Measurements from ENCODE around the gene GPBP1. TPM values are rescaled to one million over a fixed set of nuclear protein-coding genes. Genes with fewer than 3 reads are reported as not detected.

GPBP1 gene
- total and polyA plus RNA-seq, 2 experiments from 2014 or later, result 105 to 109 TPM

GRCh38 chr5:57133574-57133973, 40.3 kb upstream of the GPBP1 start:
- no peak overlapping the region for H3K4me3 Mint-ChIP-seq
- peaks cover 2% of the 10 kb centered on the region for H3K27me3 Mint-ChIP-seq (ENCODE audit: insufficient read depth, low read depth, poor library complexity)
- H3K4me1 Mint-ChIP-seq, result no peaks in the 10 kb centered on the region; the same call in 2 of the 3 replicates
- DNase-seq (ENCODE audit: low spot score), result no peak
- no peak overlapping the region for H3K27ac ChIP-seq (ENCODE audit: low read depth)
- no peaks in the 10 kb centered on the region for H4K20me1 ChIP-seq (replicated peaks; ENCODE audit: insufficient read depth)
- no peaks in the 10 kb centered on the region for H3K9me2 ChIP-seq (ENCODE audit: insufficient read depth)
- no peak overlapping the region for H3K4me2 ChIP-seq
- ATAC-seq, result no peak
- H3K79me2 ChIP-seq (replicated peaks; ENCODE audit: insufficient read depth), result no peaks in the 10 kb centered on the region
- H3K9me3 Mint-ChIP-seq, result no peaks in the 10 kb centered on the region
- H3K36me3 Mint-ChIP-seq (ENCODE audit: low read depth), result no peaks in the 10 kb centered on the region
- H3K36me3 ChIP-seq (ENCODE audit: insufficient read depth), result no peaks in the 10 kb centered on the region
- TF ChIP-seq, protein P1, sequence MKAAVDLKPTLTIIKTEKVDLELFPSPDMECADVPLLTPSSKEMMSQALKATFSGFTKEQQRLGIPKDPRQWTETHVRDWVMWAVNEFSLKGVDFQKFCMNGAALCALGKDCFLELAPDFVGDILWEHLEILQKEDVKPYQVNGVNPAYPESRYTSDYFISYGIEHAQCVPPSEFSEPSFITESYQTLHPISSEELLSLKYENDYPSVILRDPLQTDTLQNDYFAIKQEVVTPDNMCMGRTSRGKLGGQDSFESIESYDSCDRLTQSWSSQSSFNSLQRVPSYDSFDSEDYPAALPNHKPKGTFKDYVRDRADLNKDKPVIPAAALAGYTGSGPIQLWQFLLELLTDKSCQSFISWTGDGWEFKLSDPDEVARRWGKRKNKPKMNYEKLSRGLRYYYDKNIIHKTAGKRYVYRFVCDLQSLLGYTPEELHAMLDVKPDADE (IDR thresholded peaks at IDR 0.05), result no peak
- no peak for TF ChIP-seq NANOG (IDR thresholded peaks at IDR 0.05; ENCODE audit: borderline replicate concordance)
- TF ChIP-seq REST (IDR thresholded peaks at IDR 0.05; ENCODE audit: unreplicated experiment), result no peak
- TF ChIP-seq, protein P2, sequence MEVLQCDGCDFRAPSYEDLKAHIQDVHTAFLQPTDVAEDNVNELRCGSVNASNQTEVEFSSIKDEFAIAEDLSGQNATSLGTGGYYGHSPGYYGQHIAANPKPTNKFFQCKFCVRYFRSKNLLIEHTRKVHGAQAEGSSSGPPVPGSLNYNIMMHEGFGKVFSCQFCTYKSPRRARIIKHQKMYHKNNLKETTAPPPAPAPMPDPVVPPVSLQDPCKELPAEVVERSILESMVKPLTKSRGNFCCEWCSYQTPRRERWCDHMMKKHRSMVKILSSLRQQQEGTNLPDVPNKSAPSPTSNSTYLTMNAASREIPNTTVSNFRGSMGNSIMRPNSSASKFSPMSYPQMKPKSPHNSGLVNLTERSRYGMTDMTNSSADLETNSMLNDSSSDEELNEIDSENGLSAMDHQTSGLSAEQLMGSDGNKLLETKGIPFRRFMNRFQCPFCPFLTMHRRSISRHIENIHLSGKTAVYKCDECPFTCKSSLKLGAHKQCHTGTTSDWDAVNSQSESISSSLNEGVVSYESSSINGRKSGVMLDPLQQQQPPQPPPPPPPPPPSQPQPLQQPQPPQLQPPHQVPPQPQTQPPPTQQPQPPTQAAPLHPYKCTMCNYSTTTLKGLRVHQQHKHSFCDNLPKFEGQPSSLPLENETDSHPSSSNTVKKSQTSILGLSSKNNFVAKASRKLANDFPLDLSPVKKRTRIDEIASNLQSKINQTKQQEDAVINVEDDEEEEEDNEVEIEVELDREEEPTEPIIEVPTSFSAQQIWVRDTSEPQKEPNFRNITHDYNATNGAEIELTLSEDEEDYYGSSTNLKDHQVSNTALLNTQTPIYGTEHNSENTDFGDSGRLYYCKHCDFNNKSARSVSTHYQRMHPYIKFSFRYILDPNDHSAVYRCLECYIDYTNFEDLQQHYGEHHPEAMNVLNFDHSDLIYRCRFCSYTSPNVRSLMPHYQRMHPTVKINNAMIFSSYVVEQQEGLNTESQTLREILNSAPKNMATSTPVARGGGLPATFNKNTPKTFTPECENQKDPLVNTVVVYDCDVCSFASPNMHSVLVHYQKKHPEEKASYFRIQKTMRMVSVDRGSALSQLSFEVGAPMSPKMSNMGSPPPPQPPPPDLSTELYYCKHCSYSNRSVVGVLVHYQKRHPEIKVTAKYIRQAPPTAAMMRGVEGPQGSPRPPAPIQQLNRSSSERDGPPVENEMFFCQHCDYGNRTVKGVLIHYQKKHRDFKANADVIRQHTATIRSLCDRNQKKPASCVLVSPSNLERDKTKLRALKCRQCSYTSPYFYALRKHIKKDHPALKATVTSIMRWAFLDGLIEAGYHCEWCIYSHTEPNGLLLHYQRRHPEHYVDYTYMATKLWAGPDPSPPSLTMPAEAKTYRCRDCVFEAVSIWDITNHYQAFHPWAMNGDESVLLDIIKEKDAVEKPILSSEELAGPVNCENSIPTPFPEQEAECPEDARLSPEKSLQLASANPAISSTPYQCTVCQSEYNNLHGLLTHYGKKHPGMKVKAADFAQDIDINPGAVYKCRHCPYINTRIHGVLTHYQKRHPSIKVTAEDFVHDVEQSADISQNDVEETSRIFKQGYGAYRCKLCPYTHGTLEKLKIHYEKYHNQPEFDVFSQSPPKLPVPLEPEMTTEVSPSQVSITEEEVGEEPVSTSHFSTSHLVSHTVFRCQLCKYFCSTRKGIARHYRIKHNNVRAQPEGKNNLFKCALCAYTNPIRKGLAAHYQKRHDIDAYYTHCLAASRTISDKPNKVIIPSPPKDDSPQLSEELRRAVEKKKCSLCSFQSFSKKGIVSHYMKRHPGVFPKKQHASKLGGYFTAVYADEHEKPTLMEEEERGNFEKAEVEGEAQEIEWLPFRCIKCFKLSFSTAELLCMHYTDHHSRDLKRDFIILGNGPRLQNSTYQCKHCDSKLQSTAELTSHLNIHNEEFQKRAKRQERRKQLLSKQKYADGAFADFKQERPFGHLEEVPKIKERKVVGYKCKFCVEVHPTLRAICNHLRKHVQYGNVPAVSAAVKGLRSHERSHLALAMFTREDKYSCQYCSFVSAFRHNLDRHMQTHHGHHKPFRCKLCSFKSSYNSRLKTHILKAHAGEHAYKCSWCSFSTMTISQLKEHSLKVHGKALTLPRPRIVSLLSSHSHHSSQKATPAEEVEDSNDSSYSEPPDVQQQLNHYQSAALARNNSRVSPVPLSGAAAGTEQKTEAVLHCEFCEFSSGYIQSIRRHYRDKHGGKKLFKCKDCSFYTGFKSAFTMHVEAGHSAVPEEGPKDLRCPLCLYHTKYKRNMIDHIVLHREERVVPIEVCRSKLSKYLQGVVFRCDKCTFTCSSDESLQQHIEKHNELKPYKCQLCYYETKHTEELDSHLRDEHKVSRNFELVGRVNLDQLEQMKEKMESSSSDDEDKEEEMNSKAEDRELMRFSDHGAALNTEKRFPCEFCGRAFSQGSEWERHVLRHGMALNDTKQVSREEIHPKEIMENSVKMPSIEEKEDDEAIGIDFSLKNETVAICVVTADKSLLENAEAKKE (CRISPR knock-in tag; IDR thresholded peaks at IDR 0.05), result no peak
- TF ChIP-seq JUNB (IDR thresholded peaks at IDR 0.05; ENCODE audit: unreplicated experiment), result no peak
- TF ChIP-seq, protein P3, sequence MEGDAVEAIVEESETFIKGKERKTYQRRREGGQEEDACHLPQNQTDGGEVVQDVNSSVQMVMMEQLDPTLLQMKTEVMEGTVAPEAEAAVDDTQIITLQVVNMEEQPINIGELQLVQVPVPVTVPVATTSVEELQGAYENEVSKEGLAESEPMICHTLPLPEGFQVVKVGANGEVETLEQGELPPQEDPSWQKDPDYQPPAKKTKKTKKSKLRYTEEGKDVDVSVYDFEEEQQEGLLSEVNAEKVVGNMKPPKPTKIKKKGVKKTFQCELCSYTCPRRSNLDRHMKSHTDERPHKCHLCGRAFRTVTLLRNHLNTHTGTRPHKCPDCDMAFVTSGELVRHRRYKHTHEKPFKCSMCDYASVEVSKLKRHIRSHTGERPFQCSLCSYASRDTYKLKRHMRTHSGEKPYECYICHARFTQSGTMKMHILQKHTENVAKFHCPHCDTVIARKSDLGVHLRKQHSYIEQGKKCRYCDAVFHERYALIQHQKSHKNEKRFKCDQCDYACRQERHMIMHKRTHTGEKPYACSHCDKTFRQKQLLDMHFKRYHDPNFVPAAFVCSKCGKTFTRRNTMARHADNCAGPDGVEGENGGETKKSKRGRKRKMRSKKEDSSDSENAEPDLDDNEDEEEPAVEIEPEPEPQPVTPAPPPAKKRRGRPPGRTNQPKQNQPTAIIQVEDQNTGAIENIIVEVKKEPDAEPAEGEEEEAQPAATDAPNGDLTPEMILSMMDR (conservative IDR thresholded peaks at IDR 0.05; ENCODE audit: low read depth in 2 of 2), result no peak
- TF ChIP-seq STAT1 (IDR thresholded peaks at IDR 0.05; ENCODE audit: unreplicated experiment), result no peak
- TF ChIP-seq EZH2phosphoT487 (IDR thresholded peaks at IDR 0.05; ENCODE audit: unreplicated experiment), result no peak
- no peak for TF ChIP-seq POLR2AphosphoS5 (IDR thresholded peaks at IDR 0.05; ENCODE audit: low read depth)
- TF ChIP-seq EZH2 (IDR thresholded peaks at IDR 0.05; ENCODE audit: low read depth, unreplicated experiment), result no peak
- no peak for TF ChIP-seq ZNF114 (CRISPR knock-in tag; IDR thresholded peaks at IDR 0.05)
- TF ChIP-seq ZNF331 (CRISPR knock-in tag; IDR thresholded peaks at IDR 0.05; ENCODE audit: low read depth), result no peak
- no peak for TF ChIP-seq CREB1 (CRISPR knock-in tag; IDR thresholded peaks at IDR 0.05; ENCODE audit: low read depth)
- H2AFZ ChIP-seq, result no peak overlapping the region
- H3K27ac Mint-ChIP-seq, result no peak overlapping the region
- no peaks in the 10 kb centered on the region for H3F3A ChIP-seq (replicated peaks; ENCODE audit: low read depth)
- H3K4me1 ChIP-seq (ENCODE audit: insufficient read depth), result no peaks in the 10 kb centered on the region
- no peaks in the 10 kb centered on the region for H3K27me3 ChIP-seq (ENCODE audit: insufficient read depth)
- no peak overlapping the region for H3K4me3 ChIP-seq

Measured in GM23338 (cell line).